ENCODE measurements around the gene SASH3.

- no peak for TF ChIP-seq ARNTL (CRISPR knock-in tag; IDR thresholded peaks at IDR 0.05; ENCODE audit: borderline replicate concordance, low read depth)
- TF ChIP-seq ZFP3 (CRISPR knock-in tag; IDR thresholded peaks at IDR 0.05), result no peak
- TF ChIP-seq OSR1 (CRISPR knock-in tag; IDR thresholded peaks at IDR 0.05), result no peak
- TF ChIP-seq, protein P1, sequence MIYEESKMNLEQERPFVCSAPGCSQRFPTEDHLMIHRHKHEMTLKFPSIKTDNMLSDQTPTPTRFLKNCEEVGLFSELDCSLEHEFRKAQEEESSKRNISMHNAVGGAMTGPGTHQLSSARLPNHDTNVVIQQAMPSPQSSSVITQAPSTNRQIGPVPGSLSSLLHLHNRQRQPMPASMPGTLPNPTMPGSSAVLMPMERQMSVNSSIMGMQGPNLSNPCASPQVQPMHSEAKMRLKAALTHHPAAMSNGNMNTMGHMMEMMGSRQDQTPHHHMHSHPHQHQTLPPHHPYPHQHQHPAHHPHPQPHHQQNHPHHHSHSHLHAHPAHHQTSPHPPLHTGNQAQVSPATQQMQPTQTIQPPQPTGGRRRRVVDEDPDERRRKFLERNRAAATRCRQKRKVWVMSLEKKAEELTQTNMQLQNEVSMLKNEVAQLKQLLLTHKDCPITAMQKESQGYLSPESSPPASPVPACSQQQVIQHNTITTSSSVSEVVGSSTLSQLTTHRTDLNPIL (CRISPR knock-in tag; IDR thresholded peaks at IDR 0.05; ENCODE audit: low read depth), result no peak
- TF ChIP-seq TOX (CRISPR knock-in tag; IDR thresholded peaks at IDR 0.05; ENCODE audit: borderline replicate concordance), result no peak
- no peak for TF ChIP-seq GLIS3 (CRISPR knock-in tag; IDR thresholded peaks at IDR 0.05)
- TF ChIP-seq, protein P2, sequence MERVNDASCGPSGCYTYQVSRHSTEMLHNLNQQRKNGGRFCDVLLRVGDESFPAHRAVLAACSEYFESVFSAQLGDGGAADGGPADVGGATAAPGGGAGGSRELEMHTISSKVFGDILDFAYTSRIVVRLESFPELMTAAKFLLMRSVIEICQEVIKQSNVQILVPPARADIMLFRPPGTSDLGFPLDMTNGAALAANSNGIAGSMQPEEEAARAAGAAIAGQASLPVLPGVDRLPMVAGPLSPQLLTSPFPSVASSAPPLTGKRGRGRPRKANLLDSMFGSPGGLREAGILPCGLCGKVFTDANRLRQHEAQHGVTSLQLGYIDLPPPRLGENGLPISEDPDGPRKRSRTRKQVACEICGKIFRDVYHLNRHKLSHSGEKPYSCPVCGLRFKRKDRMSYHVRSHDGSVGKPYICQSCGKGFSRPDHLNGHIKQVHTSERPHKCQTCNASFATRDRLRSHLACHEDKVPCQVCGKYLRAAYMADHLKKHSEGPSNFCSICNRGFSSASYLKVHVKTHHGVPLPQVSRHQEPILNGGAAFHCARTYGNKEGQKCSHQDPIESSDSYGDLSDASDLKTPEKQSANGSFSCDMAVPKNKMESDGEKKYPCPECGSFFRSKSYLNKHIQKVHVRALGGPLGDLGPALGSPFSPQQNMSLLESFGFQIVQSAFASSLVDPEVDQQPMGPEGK (CRISPR knock-in tag; IDR thresholded peaks at IDR 0.05; ENCODE audit: borderline replicate concordance), result no peak
Observed at GRCh38 chrX:129784371-129784770, 4.6 kb downstream of the SASH3 start.
